Naive thymus-derived CD4-positive, alpha-beta T cell (primary cell): ENCODE data around the gene SYT1. TPM values are rescaled to one million over a fixed set of nuclear protein-coding genes. Genes with fewer than 3 reads are reported as not detected.

Source experiments
- ATAC-seq: fragments of 150-1000 bp; cut with Tn5 transposase; 2 replicates; pipeline ENCODE4 v1.10.0; 2021; ENCODE audit warnings: mild to moderate bottlenecking, moderate library complexity
- CTCF ChIA-PET: fragments of 350-600 bp; sonication (Branson Sonifier 250); formaldehyde crosslinking; loops from one replicate; lab custom pipeline; 2021; ENCODE audit warnings: antibody characterized with exemption; lab: Charles Lee
- POLR2A ChIA-PET: fragments of 350-600 bp; sonication (Branson Sonifier 250); formaldehyde crosslinking; loops from one replicate; lab custom pipeline; 2021; ENCODE audit warnings: antibody characterized with exemption, inconsistent platforms; lab: Charles Lee
- DNase-seq, 9 donors: peaks; one replicate each; pipeline versions ENCODE4 v3.0.0 to v3.0.0-alpha.2; 2020 to 2022; ENCODE audit warnings: mixed read lengths in 1 of 9
- H3K27ac ChIP-seq: one replicate; pipeline ENCODE4 v1.7.0; 2013; ENCODE audit warnings: mild to moderate bottlenecking, low read depth, low read length, moderate library complexity
- H3K27me3 ChIP-seq, 2 donors: one replicate each; pipeline ENCODE4 v1.7.0; 2013; ENCODE audit warnings: low read length in 2 of 2, mild to moderate bottlenecking in 2 of 2, moderate library complexity in 2 of 2; ENCODE audit not compliant: control insufficient read depth in 2 of 2, insufficient read depth in 2 of 2
- H3K36me3 ChIP-seq, 3 experiments: 1 replicate in 2 of 3; 2 replicates in 1 of 3; pipeline ENCODE4 v1.7.0; 2013; ENCODE audit warnings: low read length in 3 of 3, mild to moderate bottlenecking in 3 of 3, moderate library complexity in 1 of 3; ENCODE audit not compliant: insufficient read depth in 3 of 3, control insufficient read depth in 2 of 3
- H3K4me1 ChIP-seq, 2 donors: one replicate each; pipeline ENCODE4 v1.7.0; 2013; ENCODE audit warnings: low read length in 2 of 2, mild to moderate bottlenecking in 2 of 2, moderate library complexity in 1 of 2; ENCODE audit not compliant: control insufficient read depth in 2 of 2, insufficient read depth in 2 of 2
- H3K4me3 ChIP-seq: 2 replicates; pipeline ENCODE4 v1.7.0; 2013; ENCODE audit warnings: mild to moderate bottlenecking, low read length
- H3K9me3 ChIP-seq, 3 experiments: 1 replicate in 2 of 3; 2 replicates in 1 of 3; pipeline ENCODE4 v1.7.0; 2013; ENCODE audit warnings: low read length in 3 of 3; ENCODE audit not compliant: control insufficient read depth in 2 of 3
- H3K27ac Mint-ChIP-seq, 9 donors: one replicate each; pipeline ENCODE4 v1.8.0; 2020 to 2022; ENCODE audit warnings: mixed read lengths in 9 of 9, mild to moderate bottlenecking in 8 of 9, moderate library complexity in 5 of 9, inconsistent platforms in 2 of 9
- H3K27me3 Mint-ChIP-seq, 5 donors: one replicate each; pipeline ENCODE4 v1.8.0; 2021 to 2022; ENCODE audit warnings: mixed read lengths in 5 of 5, mild to moderate bottlenecking in 1 of 5
- H3K36me3 Mint-ChIP-seq, 5 donors: one replicate each; pipeline ENCODE4 v1.8.0; 2020 to 2022; ENCODE audit warnings: mixed read lengths in 5 of 5, mild to moderate bottlenecking in 3 of 5, inconsistent platforms in 1 of 5
- H3K4me1 Mint-ChIP-seq, 7 donors: one replicate each; pipeline ENCODE4 v1.8.0; 2020 to 2022; ENCODE audit warnings: mixed read lengths in 7 of 7, mild to moderate bottlenecking in 3 of 7, inconsistent platforms in 1 of 7
- H3K4me3 Mint-ChIP-seq, 10 donors: one replicate each; pipeline ENCODE4 v1.8.0; 2020 to 2022; ENCODE audit warnings: mild to moderate bottlenecking in 10 of 10, mixed read lengths in 10 of 10, moderate library complexity in 6 of 10, inconsistent platforms in 2 of 10
- H3K9me3 Mint-ChIP-seq, 11 donors: one replicate each; pipeline ENCODE4 v1.8.0; 2020 to 2022; ENCODE audit warnings: mixed read lengths in 11 of 11, mild to moderate bottlenecking in 4 of 11, inconsistent platforms in 1 of 11, moderate library complexity in 1 of 11
- intact Hi-C, 2 donors: fragments of 100-400 bp; cut with micrococcal nuclease; formaldehyde crosslinking; loops; one replicate each; pipeline ENCODE4 v1.15.1; 2023
- polyA plus RNA-seq, 2 donors: library from polyadenylated mRNA; unstranded; fragments of 300-500 nt; fragmentation: Illumina TruSeq; gene quantifications; one replicate each; pipeline ENCODE4 v1.2.3, GENCODE V29; 2021
- total RNA-seq, 6 experiments: library from RNA in 5 of 6; stranded (reverse) in 5 of 6; gene quantifications; 1 replicate in 5 of 6; 2 replicates in 1 of 6; pipeline ENCODE4 v1.2.3 and lab custom pipeline; 2021 to 2026

The SYT1 gene
- total and polyA plus RNA-seq, 7 experiments from 2014 or later, result 0.98 TPM; not detected in 6

DNA sequence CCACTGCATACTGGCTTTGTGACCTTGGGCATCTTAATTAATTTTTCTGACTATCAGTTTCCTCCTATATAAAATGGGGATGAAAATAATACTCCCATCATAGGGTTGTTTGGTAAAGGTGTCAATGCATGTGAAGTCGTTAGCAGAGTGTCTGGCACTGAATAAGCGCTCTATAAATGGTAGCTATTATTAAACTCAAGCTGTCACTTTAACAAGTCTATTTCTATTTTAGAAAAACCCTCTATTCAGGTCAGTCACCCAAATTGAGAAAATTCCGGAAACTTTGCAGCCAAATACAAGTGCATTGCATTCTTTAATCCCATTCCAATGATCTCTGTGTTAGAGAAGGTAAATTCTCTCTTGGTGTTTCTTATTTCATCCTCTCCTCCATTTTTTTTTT is 363.1 kb downstream of the SYT1 start:
- Histone ChIP-seq H3K4me3 (no peak overlapping the region), H3K27me3 (no peaks in the 10 kb centered on the region), H3K4me1 (no peaks in the 10 kb centered on the region), H3K36me3 (no peaks in the 10 kb centered on the region), H3K27ac (no peak overlapping the region), H3K9me3 (no peaks in the 10 kb centered on the region)
- CTCF ChIA-PET, result interaction anchor here (0.8 kb wide), 1 partner anchor 18 kb away, joined by 4 read pairs; no protein-coding TSS in a partner anchor
- Mint-ChIP-seq H3K9me3 (peaks cover 0 to 24% (median 6%) of the 10 kb centered on the region in 11 donors), H3K27ac (no peak overlapping the region), H3K4me1 (no peaks in the 10 kb centered on the region), H3K36me3 (no peaks in the 10 kb centered on the region), H3K4me3 (no peak overlapping the region), H3K27me3 (no peaks in the 10 kb centered on the region)
- intact Hi-C loops, result no loop called here
- ATAC-seq (no peak), DNase-seq (no peak)
- POLR2A ChIA-PET, result no interaction called here

DNA sequence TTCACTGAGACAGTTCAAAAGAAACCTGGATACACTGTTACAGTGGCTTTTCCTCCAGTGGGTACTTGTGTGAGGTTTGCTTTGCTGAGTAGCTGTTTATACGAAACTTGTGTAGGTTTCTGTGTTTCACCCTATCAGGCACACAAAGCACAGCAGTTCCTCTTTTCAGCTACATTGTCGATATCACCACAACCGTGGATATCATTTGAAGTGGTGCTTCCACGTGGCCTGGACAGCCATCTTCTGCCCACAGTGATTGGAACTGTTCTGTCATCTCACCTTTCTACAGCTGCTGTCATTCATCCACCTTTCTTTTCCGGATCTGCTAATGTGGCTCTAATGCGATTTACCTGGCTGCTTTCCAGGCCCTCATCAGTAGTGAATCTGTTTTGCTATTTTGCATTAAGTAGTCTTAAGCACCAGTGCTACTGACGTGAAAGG is 368.8 kb downstream of the SYT1 start:
- ATAC-seq (no peak), DNase-seq (no peak)
- Histone ChIP-seq H3K27ac (no peak overlapping the region), H3K4me1 (no peaks in the 10 kb centered on the region), H3K36me3 (no peaks in the 10 kb centered on the region), H3K9me3 (no peaks in the 10 kb centered on the region), H3K27me3 (no peaks in the 10 kb centered on the region), H3K4me3 (no peak overlapping the region)
- intact Hi-C loops, result no loop called here
- Mint-ChIP-seq H3K4me3 (no peak overlapping the region), H3K4me1 (no peaks in the 10 kb centered on the region), H3K27me3 (no peaks in the 10 kb centered on the region), H3K9me3 (peaks cover 0 to 8% (median 2%) of the 10 kb centered on the region in 11 donors), H3K36me3 (no peaks in the 10 kb centered on the region), H3K27ac (no peak overlapping the region)
- ChIA-PET POLR2A (no interaction called here), CTCF (interaction anchor here (0.6 kb wide), 1 partner anchor 28 kb away, joined by 3 read pairs; no protein-coding TSS in a partner anchor)

GRCh38 chr12:79236920-79237319 is 372.3 kb downstream of the SYT1 start:
- no peak overlapping the region for H3K4me3 Mint-ChIP-seq
- H3K27ac Mint-ChIP-seq, result no peak overlapping the region
- H3K4me1 ChIP-seq, result no peaks in the 10 kb centered on the region
- H3K27me3 ChIP-seq, result no peaks in the 10 kb centered on the region
- H3K9me3 ChIP-seq, result no peaks in the 10 kb centered on the region
- no peaks in the 10 kb centered on the region for H3K36me3 ChIP-seq
- no peak overlapping the region for H3K4me3 ChIP-seq
- no peaks in the 10 kb centered on the region for H3K4me1 Mint-ChIP-seq
- no peaks in the 10 kb centered on the region for H3K36me3 Mint-ChIP-seq
- no peak overlapping the region for H3K27ac ChIP-seq
- peaks cover 0 to 5% (median 0%) of the 10 kb centered on the region in 11 donors for H3K9me3 Mint-ChIP-seq
- CTCF ChIA-PET, result no interaction called here
- intact Hi-C loops, result no loop called here
- DNase-seq, result no peak
- ATAC-seq, result no peak
- POLR2A ChIA-PET, result no interaction called here
- H3K27me3 Mint-ChIP-seq, result no peaks in the 10 kb centered on the region

DNA sequence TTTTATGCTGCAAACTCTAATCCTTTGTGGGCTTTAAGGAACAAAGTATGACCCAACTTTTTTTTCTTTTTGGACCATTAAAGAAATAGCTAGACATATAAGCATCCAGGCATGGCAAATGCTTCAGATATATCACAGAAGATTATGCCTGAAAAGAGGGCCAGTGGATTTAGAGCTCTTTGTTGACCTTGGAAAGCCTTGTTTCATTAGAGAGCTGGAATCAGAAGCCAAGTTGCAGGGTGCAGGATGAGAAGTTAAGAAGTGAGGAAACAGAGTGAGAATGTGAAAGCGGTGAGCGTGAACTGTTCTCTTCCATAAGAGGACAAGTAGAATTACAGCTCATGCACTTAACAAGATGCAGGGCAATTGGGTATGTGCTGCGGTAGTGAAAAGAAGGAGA is 373.7 kb downstream of the SYT1 start:
- H3K4me3 ChIP-seq, result no peak overlapping the region
- DNase-seq (no peak), ATAC-seq (no peak)
- no peak overlapping the region for H3K27ac Mint-ChIP-seq
- peaks cover 0 to 4% (median 0%) of the 10 kb centered on the region in 11 donors for H3K9me3 Mint-ChIP-seq
- no peaks in the 10 kb centered on the region for H3K27me3 Mint-ChIP-seq
- no peaks in the 10 kb centered on the region for H3K4me1 Mint-ChIP-seq
- ChIA-PET CTCF (no interaction called here), POLR2A (no interaction called here)
- H3K36me3 Mint-ChIP-seq, result peaks cover 0 to 5% (median 0%) of the 10 kb centered on the region in 5 donors
- intact Hi-C loops, result no loop called here
- no peaks in the 10 kb centered on the region for H3K4me1 ChIP-seq
- no peak overlapping the region for H3K27ac ChIP-seq
- no peaks in the 10 kb centered on the region for H3K36me3 ChIP-seq
- H3K27me3 ChIP-seq, result no peaks in the 10 kb centered on the region
- no peak overlapping the region for H3K4me3 Mint-ChIP-seq
- H3K9me3 ChIP-seq, result no peaks in the 10 kb centered on the region

DNA sequence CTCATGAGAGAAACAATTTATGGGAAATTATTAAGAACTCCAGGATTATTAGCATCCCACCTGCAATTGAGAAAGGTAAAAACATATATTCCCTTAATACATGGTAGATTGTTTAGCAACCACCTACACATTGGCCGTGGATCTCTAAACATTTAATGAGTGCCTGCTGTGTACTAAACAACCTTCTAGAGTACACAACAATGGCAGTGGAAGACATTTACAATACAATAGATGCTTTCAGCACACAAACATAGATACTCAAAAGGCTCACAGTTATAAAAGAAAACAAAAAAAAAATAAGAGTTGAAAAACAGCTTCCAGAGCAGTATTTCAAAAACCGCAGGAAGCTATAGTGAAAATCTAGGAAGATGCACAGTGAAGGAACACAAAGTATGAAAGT is 382.9 kb downstream of the SYT1 start:
- Mint-ChIP-seq H3K9me3 (peaks cover 2 to 27% (median 6%) of the 10 kb centered on the region in 11 donors), H3K4me1 (no peaks in the 10 kb centered on the region), H3K4me3 (no peak overlapping the region), H3K36me3 (peaks cover 0 to 5% (median 0%) of the 10 kb centered on the region in 5 donors), H3K27me3 (no peaks in the 10 kb centered on the region), H3K27ac (no peak overlapping the region)
- CTCF ChIA-PET, result no interaction called here
- H3K4me1 ChIP-seq, result no peaks in the 10 kb centered on the region
- intact Hi-C loops, result no loop called here
- H3K36me3 ChIP-seq, result no peaks in the 10 kb centered on the region
- H3K27me3 ChIP-seq, result no peaks in the 10 kb centered on the region
- no peak overlapping the region for H3K4me3 ChIP-seq
- H3K27ac ChIP-seq, result no peak overlapping the region
- no peaks in the 10 kb centered on the region for H3K9me3 ChIP-seq
- POLR2A ChIA-PET, result no interaction called here
- ATAC-seq (no peak), DNase-seq (no peak)

DNA sequence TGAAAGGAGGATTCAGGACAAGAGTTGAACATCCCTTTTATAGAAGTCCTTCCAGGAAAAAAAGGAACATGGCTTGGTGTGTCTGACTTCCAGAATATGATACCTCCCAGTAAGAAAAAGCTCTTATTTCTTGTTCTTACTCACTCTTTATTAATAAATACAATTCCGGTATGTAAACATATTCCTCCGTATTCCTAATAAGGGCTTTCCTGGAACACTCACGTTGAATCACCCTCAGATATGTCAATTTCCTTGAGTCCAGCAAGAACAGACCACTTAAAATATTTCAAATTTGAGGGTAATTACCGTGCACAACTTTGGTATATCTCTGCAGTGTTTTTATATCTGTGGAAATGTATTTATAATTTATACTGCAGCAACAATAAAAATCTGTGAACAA is 385.6 kb downstream of the SYT1 start:
- Histone ChIP-seq H3K9me3 (no peaks in the 10 kb centered on the region), H3K27me3 (no peaks in the 10 kb centered on the region), H3K4me1 (no peaks in the 10 kb centered on the region), H3K36me3 (no peaks in the 10 kb centered on the region), H3K27ac (no peak overlapping the region), H3K4me3 (no peak overlapping the region)
- CTCF ChIA-PET, result no interaction called here
- H3K27me3 Mint-ChIP-seq, result no peaks in the 10 kb centered on the region
- peaks cover 0 to 23% (median 8%) of the 10 kb centered on the region in 11 donors for H3K9me3 Mint-ChIP-seq
- DNase-seq (no peak), ATAC-seq (no peak)
- no peak overlapping the region for H3K4me3 Mint-ChIP-seq
- H3K27ac Mint-ChIP-seq, result no peak overlapping the region
- no peaks in the 10 kb centered on the region for H3K36me3 Mint-ChIP-seq
- intact Hi-C loops, result no loop called here
- no peaks in the 10 kb centered on the region for H3K4me1 Mint-ChIP-seq
- POLR2A ChIA-PET, result no interaction called here

GRCh38 chr12:79250960-79251755 is 386.6 kb downstream of the SYT1 start:
- no peak overlapping the region for H3K4me3 Mint-ChIP-seq
- ChIA-PET CTCF (no interaction called here), POLR2A (no interaction called here)
- intact Hi-C loops, result no loop called here
- ATAC-seq (no peak), DNase-seq (no peak)
- Histone ChIP-seq H3K4me3 (no peak overlapping the region), H3K9me3 (no peaks in the 10 kb centered on the region), H3K4me1 (no peaks in the 10 kb centered on the region), H3K27me3 (no peaks in the 10 kb centered on the region), H3K27ac (no peak overlapping the region), H3K36me3 (no peaks in the 10 kb centered on the region)
- H3K9me3 Mint-ChIP-seq, result peaks cover 0 to 27% (median 7%) of the 10 kb centered on the region in 11 donors
- no peak overlapping the region for H3K27ac Mint-ChIP-seq
- H3K4me1 Mint-ChIP-seq, result no peaks in the 10 kb centered on the region
- no peaks in the 10 kb centered on the region for H3K27me3 Mint-ChIP-seq
- H3K36me3 Mint-ChIP-seq, result no peaks in the 10 kb centered on the region
